ENCODE measurements around the gene RAP1A. TPM values are rescaled to one million over a fixed set of nuclear protein-coding genes. Genes with fewer than 3 reads are reported as not detected.
"Not testable (repeated sequence)": the region's sequence is repeated elsewhere in the genome, so short reads cannot be mapped to it uniquely, and the experiment has no call there.

Gene RAP1A
- total RNA-seq, 1 experiment from 2014 or later, result 43.0 TPM

GRCh38 chr1:111735858-111736544, 116.4 kb downstream of the RAP1A start:
- no peak for DNase-seq (ENCODE audit: low read depth)

GRCh38 chr1:111736548-111737215, 117.1 kb downstream of the RAP1A start:
- no peak for DNase-seq (ENCODE audit: low read depth)

GRCh38 chr1:111737216-111738132, 117.9 kb downstream of the RAP1A start:
- DNase-seq (ENCODE audit: low read depth), result no peak

- DNase-seq (ENCODE audit: low read depth), result no peak
Measured at GRCh38 chr1:111738133-111738435, 118.5 kb downstream of the RAP1A start.

GRCh38 chr1:111738436-111739193, 119.0 kb downstream of the RAP1A start:
- peak; percentile 55 for DNase-seq (ENCODE audit: low read depth)

- DNase-seq (ENCODE audit: low read depth), result peak; percentile 89
Measured at GRCh38 chr1:111739194-111739924, 119.8 kb downstream of the RAP1A start, which contains the start of gene INKA2. INKA2 (minus strand) TSS chr1:111739395; CDS start chr1:111739242, 153 bp downstream.

- DNase-seq (ENCODE audit: low read depth), result no peak
Measured at GRCh38 chr1:111739925-111740765, 120.6 kb downstream of the RAP1A start.

GRCh38 chr1:111742292-111742691, 122.7 kb downstream of the RAP1A start:
- DNase-seq (ENCODE audit: low read depth), result not testable (repeated sequence)

- peak; percentile 49 for DNase-seq (ENCODE audit: low read depth)
Measured at GRCh38 chr1:111742938-111743549, 123.5 kb downstream of the RAP1A start.

GRCh38 chr1:111743679-111744101, 124.1 kb downstream of the RAP1A start:
- DNase-seq (ENCODE audit: low read depth), result peak; percentile 51

GRCh38 chr1:111745675-111746613, 126.4 kb downstream of the RAP1A start:
- no peak for DNase-seq (ENCODE audit: low read depth)

GRCh38 chr1:111746614-111746999, 127.0 kb downstream of the RAP1A start:
- DNase-seq (ENCODE audit: low read depth), result no peak

GRCh38 chr1:111747282-111747734, 127.7 kb downstream of the RAP1A start:
- DNase-seq (ENCODE audit: low read depth), result peak; percentile 72

GRCh38 chr1:111747947-111748346, 128.4 kb downstream of the RAP1A start:
- DNase-seq (ENCODE audit: low read depth), result no peak

GRCh38 chr1:111749628-111750027, 130.0 kb downstream of the RAP1A start:
- no peak for DNase-seq (ENCODE audit: low read depth)

GRCh38 chr1:111750856-111751255, 131.3 kb downstream of the RAP1A start:
- DNase-seq (ENCODE audit: low read depth), result no peak

- no peak for DNase-seq (ENCODE audit: low read depth)
Measured at GRCh38 chr1:111751906-111752575, 132.5 kb downstream of the RAP1A start.

Data from HT1080 (cell line).